NB4 (cell line): ENCODE measurements around the gene CHCHD3.
A peak's percentile ranks its signal among the peaks of the same experiment; 100 is the strongest.

ENCODE experiments used
- DNase-seq: peaks from one replicate; pipeline ENCODE4 v3.0.0; 2010; ENCODE audit warnings: low read depth
- H3K4me3 ChIP-seq: one replicate; pipeline ENCODE4 v1.5.1; 2011; ENCODE audit warnings: mild to moderate bottlenecking, low read depth, low read length, moderate library complexity
- MYC ChIP-seq: IDR thresholded peaks from 2 replicates; pipeline ENCODE4 v1.6.1; 2011; ENCODE audit warnings: low read depth, low read length
- POLR2A ChIP-seq: IDR thresholded peaks from 2 replicates; pipeline ENCODE4 v1.6.1; 2011; ENCODE audit warnings: mild to moderate bottlenecking; ENCODE audit not compliant: insufficient read length; ENCODE audit errors: extremely low read depth
- TF ChIP-seq, protein P1 (sequence below): IDR thresholded peaks from one replicate; pipeline ENCODE4 v1.5.1; 2012; ENCODE audit warnings: low read depth, low read length
- TF ChIP-seq, protein P2 (sequence below): IDR thresholded peaks from 2 replicates; pipeline ENCODE4 v1.6.1; 2011; ENCODE audit warnings: low read depth, low read length

Gene CHCHD3

DNA sequence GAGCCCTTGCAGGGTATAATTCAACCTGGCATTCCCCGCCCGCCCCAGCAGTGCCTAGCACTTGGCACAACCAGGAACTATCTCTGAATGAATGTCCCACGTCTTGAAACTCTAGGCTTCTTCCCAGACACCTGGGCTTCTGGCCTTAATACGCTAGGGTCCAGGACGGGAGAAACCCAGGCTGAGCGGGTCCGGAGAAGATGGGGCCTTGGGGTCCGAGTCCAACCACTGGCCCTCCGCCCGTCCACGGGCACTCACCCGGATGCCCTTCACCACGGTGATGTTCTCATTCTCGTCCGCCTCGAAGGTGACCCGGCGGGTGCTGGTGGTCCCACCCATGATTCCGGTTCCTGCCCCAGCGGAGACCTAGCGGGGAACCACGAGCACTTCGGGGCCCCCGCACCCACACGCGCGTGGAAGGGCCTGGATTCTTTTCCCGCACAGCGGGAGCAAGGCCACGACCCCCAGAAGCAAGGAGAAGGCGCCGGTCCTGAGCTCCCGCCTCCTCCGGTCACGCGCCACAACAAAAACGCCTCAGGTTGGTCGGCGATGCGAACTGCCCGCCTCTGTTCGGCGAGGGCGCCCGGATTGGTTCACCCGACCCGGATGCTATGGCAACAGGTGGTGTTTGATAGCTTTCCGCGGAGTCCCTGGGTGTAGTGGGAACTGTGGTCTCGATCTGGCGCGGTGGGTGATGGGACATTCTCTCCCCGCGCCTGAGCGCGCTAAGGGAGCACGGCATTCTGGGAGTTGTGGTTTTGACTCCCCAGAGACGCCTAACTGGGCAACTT is at the start of gene CHCHD3:
Gene CHCHD3 (minus strand): TSS at position 492 of the 791 bp plus-strand sequence. CDS start 153 bp downstream, at position 339.
- peak within 1 kb of the TSS; percentile 97 for H3K4me3 ChIP-seq
- DNase-seq = peak; percentile 100
- peak; percentile 73 for TF ChIP-seq MYC
- TF ChIP-seq, protein P1, sequence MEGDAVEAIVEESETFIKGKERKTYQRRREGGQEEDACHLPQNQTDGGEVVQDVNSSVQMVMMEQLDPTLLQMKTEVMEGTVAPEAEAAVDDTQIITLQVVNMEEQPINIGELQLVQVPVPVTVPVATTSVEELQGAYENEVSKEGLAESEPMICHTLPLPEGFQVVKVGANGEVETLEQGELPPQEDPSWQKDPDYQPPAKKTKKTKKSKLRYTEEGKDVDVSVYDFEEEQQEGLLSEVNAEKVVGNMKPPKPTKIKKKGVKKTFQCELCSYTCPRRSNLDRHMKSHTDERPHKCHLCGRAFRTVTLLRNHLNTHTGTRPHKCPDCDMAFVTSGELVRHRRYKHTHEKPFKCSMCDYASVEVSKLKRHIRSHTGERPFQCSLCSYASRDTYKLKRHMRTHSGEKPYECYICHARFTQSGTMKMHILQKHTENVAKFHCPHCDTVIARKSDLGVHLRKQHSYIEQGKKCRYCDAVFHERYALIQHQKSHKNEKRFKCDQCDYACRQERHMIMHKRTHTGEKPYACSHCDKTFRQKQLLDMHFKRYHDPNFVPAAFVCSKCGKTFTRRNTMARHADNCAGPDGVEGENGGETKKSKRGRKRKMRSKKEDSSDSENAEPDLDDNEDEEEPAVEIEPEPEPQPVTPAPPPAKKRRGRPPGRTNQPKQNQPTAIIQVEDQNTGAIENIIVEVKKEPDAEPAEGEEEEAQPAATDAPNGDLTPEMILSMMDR = no peak
- TF ChIP-seq, protein P2, sequence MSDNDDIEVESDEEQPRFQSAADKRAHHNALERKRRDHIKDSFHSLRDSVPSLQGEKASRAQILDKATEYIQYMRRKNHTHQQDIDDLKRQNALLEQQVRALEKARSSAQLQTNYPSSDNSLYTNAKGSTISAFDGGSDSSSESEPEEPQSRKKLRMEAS = peak; percentile 87
- peak; percentile 80 for TF ChIP-seq POLR2A

DNA sequence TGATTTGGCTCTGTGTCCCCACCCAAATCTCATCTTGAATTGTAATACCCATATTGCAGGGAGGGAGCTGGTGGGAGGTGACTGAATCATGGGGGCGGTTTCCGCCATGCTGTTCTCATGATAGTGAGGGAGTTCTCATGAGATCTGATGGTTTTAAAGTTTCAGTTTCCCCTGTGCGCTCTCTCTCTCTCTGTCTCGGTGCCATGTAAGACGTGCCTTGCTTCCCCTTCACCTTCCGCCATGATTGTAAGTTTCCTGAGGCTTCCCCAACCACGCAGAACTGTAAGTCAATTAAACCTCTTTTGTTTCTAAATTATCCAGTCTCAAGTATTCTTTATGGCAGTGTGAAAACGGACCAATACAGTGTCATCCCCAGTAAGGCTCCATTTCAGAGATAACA is 48.3 kb upstream of the CHCHD3 start:
- no peak overlapping the region for H3K4me3 ChIP-seq
- DNase-seq = no peak
- TF ChIP-seq, protein P1 = no peak
- TF ChIP-seq, protein P2 = no peak
- no peak for TF ChIP-seq POLR2A

DNA sequence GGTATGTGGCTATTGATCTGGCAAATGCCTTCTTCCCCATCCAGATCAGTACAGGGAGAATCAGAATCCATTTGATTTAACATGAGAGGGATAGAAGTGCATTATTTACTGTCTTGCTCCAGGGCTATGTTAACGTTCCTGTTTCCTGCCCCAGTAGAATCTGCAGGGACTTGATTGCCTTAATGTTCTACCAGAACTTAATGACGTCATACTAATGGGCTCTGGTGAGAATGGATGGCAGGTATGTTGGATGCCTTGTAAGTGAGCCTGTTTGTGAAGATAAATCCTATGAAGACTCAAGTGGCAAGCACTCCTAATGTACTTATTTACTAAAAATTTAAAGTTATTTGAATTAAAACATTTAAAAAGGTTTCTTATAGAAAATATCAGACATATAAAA is 44.5 kb upstream of the CHCHD3 start:
- no peak overlapping the region for H3K4me3 ChIP-seq
- DNase-seq = no peak
- TF ChIP-seq, protein P2 = no peak
- TF ChIP-seq POLR2A (no peak), MYC (no peak)
- TF ChIP-seq, protein P1 = no peak

DNA sequence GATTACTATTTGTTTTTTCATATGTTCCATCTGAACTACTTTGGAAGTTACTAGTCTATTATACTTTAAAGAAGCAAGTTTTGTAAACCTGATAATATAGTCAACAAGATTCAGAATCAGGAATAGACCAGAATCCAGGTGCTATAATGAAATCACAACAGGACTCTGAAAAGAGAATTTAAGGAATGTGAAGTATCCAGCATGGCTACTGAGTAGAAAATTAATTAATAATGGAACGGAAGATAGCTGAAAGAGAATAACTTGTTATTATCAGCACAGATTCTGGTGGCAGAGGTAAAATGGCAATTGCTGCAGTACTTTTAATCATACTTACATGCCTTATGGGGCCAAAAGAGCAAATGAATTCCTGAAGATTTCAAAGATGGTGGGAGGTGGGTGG is 43.1 kb upstream of the CHCHD3 start:
- no peak for TF ChIP-seq MYC
- TF ChIP-seq POLR2A = no peak
- TF ChIP-seq, protein P2 = no peak
- TF ChIP-seq, protein P1 = no peak
- H3K4me3 ChIP-seq = no peak overlapping the region
- no peak for DNase-seq

DNA sequence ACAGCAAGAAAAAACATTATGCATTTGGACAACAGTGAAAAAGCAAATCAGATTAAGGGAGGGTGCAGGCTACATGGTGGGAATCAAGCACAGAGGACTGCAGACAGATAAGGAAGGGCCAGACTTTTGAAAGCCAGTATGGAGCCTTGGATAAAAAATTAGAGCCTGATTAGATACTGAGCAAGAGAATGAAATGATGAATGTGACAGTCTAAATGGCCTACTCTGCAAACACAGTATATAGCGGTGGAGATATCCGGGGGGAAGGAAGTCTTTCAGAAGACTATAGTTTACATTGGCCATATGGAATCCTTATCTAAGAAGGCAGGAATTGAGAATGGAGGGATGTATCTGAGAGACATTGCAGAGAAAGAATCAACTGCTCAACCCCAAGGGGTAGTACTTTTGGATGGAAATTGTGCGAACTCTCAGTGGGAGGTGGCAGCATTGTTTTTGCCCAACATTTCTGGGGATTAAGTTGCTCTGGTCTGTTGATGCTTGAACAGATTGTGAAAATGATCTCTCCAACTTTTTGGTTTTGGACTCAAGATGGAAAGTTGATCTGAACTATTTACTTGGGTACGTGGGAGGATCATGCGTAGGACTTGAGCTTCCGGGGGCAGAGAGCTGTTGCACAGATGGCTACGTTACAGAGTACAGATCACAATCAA is 39.4 kb upstream of the CHCHD3 start:
- TF ChIP-seq, protein P2 = no peak
- TF ChIP-seq, protein P1 = no peak
- TF ChIP-seq POLR2A = no peak
- no peak overlapping the region for H3K4me3 ChIP-seq
- no peak for DNase-seq
